Calu3 (cell line): Measurements from ENCODE around the gene POLA1. TPM values are rescaled to one million over a fixed set of nuclear protein-coding genes. Genes with fewer than 3 reads are reported as not detected.

Experiments
- BruUV-seq: library from RNA; stranded (reverse); fragments of 400-500 nt; replicated peaks from 2 replicates; lab custom pipeline; 2021; lab: Mats Ljungman, UMichigan
- CTCF ChIA-PET: fragments of 300-600 bp; sonication (Branson Sonifier 250); formaldehyde crosslinking; loops from one replicate; lab custom pipeline; 2022; ENCODE audit warnings: antibody characterized with exemption; lab: Charles Lee
- DNase-seq: peaks from one replicate; pipeline ENCODE4 v3.0.0; 2022
- H3K27ac Mint-ChIP-seq: one replicate; pipeline ENCODE4 v1.8.0; 2022; ENCODE audit warnings: mixed read lengths; ENCODE audit not compliant: unreplicated experiment
- H3K27me3 Mint-ChIP-seq: one replicate; pipeline ENCODE4 v1.8.0; 2022; ENCODE audit warnings: mixed read lengths; ENCODE audit not compliant: unreplicated experiment
- H3K36me3 Mint-ChIP-seq: one replicate; pipeline ENCODE4 v1.8.0; 2022; ENCODE audit warnings: mild to moderate bottlenecking, moderate library complexity, mixed read lengths; ENCODE audit not compliant: insufficient read depth, unreplicated experiment
- H3K4me1 Mint-ChIP-seq: one replicate; pipeline ENCODE4 v1.8.0; 2022; ENCODE audit warnings: mild to moderate bottlenecking, low read depth, mixed read lengths; ENCODE audit not compliant: unreplicated experiment
- H3K4me3 Mint-ChIP-seq: one replicate; pipeline ENCODE4 v1.8.0; 2022; ENCODE audit warnings: mild to moderate bottlenecking, low read depth, moderate library complexity, mixed read lengths; ENCODE audit not compliant: unreplicated experiment
- H3K9me3 Mint-ChIP-seq: one replicate; pipeline ENCODE4 v1.8.0; 2022; ENCODE audit warnings: low read depth, mixed read lengths; ENCODE audit not compliant: unreplicated experiment
- intact Hi-C: fragments of 100-400 bp; cut with micrococcal nuclease; formaldehyde crosslinking; loops from one replicate; pipeline ENCODE4 v1.10.0; 2022; ENCODE audit not compliant: unreplicated experiment
- total RNA-seq: library from RNA; stranded (reverse); gene quantifications from 2 replicates; pipeline ENCODE4 v1.2.3, GENCODE V29; 2022
- TF ChIP-seq, protein P1 (sequence below): fragments of 200-600 bp; IDR thresholded peaks from one replicate; pipeline ENCODE4 v1.8.0; 2022; ENCODE audit warnings: antibody characterized with exemption; ENCODE audit not compliant: unreplicated experiment

POLA1 gene
- total RNA-seq, 1 experiment from 2014 or later, result 25.2 TPM

DNA sequence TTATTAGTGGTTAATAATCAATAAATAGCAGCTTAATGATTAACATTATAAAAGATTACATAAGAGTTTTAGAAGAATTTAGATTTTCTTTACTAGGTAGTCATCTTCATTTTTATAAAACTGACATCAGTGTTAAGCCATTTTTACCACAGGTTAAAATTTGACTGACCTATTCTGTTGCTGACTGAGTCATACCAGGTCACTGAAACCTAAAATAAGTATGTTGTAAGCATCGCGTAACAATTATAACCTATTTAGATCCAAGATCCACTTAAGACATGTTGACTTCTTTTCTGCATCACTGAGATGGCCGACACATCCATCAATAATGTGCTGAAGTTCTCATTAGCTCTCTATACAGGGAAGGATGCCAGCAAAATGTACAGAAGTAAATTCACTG is 285.4 kb downstream of the POLA1 start:
- Mint-ChIP-seq H3K36me3 (no peaks in the 10 kb centered on the region), H3K27ac (no peak overlapping the region), H3K4me3 (no peak overlapping the region), H3K4me1 (no peaks in the 10 kb centered on the region), H3K27me3 (no peaks in the 10 kb centered on the region), H3K9me3 (no peaks in the 10 kb centered on the region)
- DNase-seq, result no peak
- intact Hi-C loops, result no loop called here
- TF ChIP-seq, protein P1, sequence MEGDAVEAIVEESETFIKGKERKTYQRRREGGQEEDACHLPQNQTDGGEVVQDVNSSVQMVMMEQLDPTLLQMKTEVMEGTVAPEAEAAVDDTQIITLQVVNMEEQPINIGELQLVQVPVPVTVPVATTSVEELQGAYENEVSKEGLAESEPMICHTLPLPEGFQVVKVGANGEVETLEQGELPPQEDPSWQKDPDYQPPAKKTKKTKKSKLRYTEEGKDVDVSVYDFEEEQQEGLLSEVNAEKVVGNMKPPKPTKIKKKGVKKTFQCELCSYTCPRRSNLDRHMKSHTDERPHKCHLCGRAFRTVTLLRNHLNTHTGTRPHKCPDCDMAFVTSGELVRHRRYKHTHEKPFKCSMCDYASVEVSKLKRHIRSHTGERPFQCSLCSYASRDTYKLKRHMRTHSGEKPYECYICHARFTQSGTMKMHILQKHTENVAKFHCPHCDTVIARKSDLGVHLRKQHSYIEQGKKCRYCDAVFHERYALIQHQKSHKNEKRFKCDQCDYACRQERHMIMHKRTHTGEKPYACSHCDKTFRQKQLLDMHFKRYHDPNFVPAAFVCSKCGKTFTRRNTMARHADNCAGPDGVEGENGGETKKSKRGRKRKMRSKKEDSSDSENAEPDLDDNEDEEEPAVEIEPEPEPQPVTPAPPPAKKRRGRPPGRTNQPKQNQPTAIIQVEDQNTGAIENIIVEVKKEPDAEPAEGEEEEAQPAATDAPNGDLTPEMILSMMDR, result no peak
- no TSS peak for BruUV-seq
- CTCF ChIA-PET, result no interaction called here

DNA sequence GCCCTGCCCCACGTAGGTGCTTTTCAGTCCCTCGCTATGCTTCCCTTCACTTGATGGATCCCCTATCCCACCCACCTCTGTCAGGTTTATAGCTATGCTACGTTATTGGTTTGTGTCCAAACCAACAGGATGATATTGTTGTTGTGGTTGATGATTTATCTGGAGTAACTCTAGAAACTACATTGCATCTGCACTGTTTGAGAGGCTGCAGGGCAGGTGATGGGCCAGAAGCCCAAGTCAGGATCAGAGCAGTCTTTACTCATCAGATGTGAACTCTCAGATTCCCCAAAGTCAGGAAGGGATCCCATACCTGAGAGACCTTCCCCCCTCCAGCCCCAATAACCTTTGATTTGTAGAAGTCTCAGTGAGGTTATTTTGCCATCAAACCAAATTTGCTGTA is 287.3 kb downstream of the POLA1 start:
- no TSS peak for BruUV-seq
- no peaks in the 10 kb centered on the region for H3K4me1 Mint-ChIP-seq
- H3K9me3 Mint-ChIP-seq, result no peaks in the 10 kb centered on the region
- intact Hi-C loops, result no loop called here
- H3K27me3 Mint-ChIP-seq, result no peaks in the 10 kb centered on the region
- no peak for DNase-seq
- H3K27ac Mint-ChIP-seq, result no peak overlapping the region
- no peak overlapping the region for H3K4me3 Mint-ChIP-seq
- CTCF ChIA-PET, result no interaction called here
- no peaks in the 10 kb centered on the region for H3K36me3 Mint-ChIP-seq
- TF ChIP-seq, protein P1, result no peak

DNA sequence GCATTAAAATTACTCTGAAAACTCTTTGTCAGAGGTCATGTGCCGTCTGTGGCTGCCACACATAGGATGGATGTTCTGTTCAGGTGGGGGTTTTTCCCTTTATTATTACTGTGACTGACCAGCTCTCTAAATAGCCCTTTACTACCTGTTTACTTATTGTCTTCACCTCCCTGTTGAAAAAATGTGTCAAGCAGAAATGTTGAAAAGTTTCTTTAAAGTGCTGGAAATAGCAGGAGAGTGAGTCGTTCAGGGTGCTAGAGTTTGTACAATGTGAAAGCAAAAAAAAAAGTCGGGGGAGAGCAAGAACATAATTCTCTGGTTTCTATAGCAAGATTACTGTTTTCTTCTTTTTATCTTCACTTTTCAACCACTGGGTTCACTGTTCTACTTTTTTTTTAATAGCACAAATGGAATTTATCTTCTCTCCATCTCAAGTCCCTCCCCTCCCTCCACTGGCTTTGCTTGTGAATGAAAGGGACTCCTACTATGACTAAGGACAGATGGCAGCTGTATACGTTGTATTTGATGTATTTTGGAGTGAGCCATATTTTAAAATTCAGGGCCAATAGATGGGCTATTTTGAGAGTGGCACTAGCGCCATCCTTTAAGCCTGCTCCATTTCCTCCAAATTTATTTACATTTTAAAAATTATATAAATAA is 288.7 kb downstream of the POLA1 start:
- Mint-ChIP-seq H3K4me1 (no peaks in the 10 kb centered on the region), H3K9me3 (no peaks in the 10 kb centered on the region), H3K36me3 (no peaks in the 10 kb centered on the region), H3K27me3 (no peaks in the 10 kb centered on the region), H3K4me3 (no peak overlapping the region), H3K27ac (no peak overlapping the region)
- no TSS peak for BruUV-seq
- TF ChIP-seq, protein P1, result no peak
- intact Hi-C loops, result no loop called here
- DNase-seq, result no peak
- CTCF ChIA-PET, result no interaction called here

DNA sequence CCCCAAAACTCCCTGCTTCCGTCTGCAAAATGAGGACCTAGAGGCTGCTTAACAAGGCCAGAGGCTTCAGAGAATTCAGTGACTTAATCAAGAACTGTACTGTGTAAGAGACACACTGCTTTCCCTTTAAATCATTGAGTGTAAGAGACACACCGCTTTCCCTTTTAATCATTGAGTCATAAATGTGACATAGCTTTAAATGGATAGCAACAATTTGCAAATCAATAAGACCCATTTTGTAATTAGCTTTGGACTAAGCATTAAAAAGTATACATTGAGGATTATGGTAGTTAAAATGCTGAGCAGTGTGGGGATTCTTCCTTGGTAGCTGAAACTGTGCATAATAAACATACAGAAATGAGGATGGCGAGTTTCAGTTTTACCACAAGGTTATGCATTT is 290.2 kb downstream of the POLA1 start:
- H3K36me3 Mint-ChIP-seq, result no peaks in the 10 kb centered on the region
- BruUV-seq, result no TSS peak
- intact Hi-C loops, result no loop called here

More for the DNA sequence above, 290.2 kb downstream of the POLA1 start:
- no peak overlapping the region for H3K4me3 Mint-ChIP-seq
- CTCF ChIA-PET, result no interaction called here
- no peaks in the 10 kb centered on the region for H3K9me3 Mint-ChIP-seq
- no peak overlapping the region for H3K27ac Mint-ChIP-seq
- H3K27me3 Mint-ChIP-seq, result no peaks in the 10 kb centered on the region
- H3K4me1 Mint-ChIP-seq, result no peaks in the 10 kb centered on the region
- TF ChIP-seq, protein P1, result no peak
- DNase-seq, result no peak
